ENCODE data around the gene ZNF28.

- TF ChIP-seq CTCF (IDR thresholded peaks at IDR 0.05) (no peak), POLR2A (IDR thresholded peaks at IDR 0.05) (no peak)
Measured at GRCh38 chr19:52809801-52810200, 11.6 kb downstream of the ZNF28 start.
